HEK293T (cell line): Measurements from ENCODE around the gene ZNF396.

Experiments used
- ARNT ChIP-seq: fragments of 450-650 bp; IDR thresholded peaks from 2 replicates; pipeline ENCODE4 v1.6.1; 2017; ENCODE audit warnings: mild to moderate bottlenecking
- FOXK2 ChIP-seq: fragments of 450-650 bp; IDR thresholded peaks from 2 replicates; pipeline ENCODE4 v1.6.1; 2016; ENCODE audit warnings: mild to moderate bottlenecking
- LEF1 ChIP-seq: fragments of 450-650 bp; IDR thresholded peaks from 2 replicates; pipeline ENCODE4 v1.6.1; 2017; ENCODE audit warnings: mild to moderate bottlenecking, borderline replicate concordance
- NFRKB ChIP-seq: fragments of 450-650 bp; IDR thresholded peaks from 2 replicates; pipeline ENCODE4 v1.6.1; 2016; ENCODE audit warnings: mild to moderate bottlenecking, moderate library complexity

GRCh38 chr18:35418610-35419009 is 41.5 kb upstream of the ZNF396 start:
- TF ChIP-seq NFRKB (no peak), ARNT (no peak), FOXK2 (no peak), LEF1 (no peak)
